DMS 273 (cell line): ENCODE data around the gene HIP1R.

Experiments
- DNase-seq: peaks from one replicate; lab custom pipeline; 2025; ENCODE audit not compliant: unreplicated experiment; lab: John Stamatoyannopoulos, UW

Gene HIP1R

GRCh38 chr12:122847921-122848421 lies 12.7 kb downstream of the HIP1R start:
- no peak for DNase-seq

- no peak for DNase-seq
These were observed 13.5 kb downstream of the HIP1R start for GRCh38 chr12:122848471-122849351.

DNA sequence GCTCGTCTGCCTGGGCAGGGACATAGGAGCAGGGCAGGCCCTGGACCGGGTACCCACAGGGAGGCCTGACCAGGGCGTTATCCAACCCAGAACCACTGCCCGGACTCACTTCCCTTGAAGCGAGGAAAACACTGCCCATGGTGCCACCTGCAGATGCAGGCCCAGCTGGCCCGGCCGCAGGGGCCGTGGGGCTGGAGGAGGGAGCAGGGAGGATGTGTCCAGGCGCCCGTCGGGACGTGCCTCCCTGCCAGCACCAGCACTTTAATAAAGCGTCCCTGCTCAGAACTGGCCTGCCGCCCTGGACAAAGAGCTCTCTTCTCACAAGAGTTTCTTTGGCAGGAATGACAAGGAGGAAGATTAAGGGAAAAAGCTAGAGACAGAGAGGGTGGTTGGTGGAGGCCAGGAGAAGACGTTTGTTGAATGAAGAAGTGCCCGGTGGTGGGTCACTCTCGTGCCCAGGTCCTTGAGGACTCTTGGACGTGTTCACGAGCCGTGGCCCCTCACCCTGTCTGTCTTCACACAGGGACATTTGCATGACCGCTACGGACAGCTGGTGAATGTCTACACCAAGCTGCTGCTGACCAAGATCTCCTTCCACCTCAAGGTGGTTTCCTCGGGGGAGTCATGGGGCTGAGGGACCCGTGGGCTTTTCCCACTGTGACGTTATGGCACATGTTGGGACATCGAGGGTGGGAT lies 14.2 kb downstream of the HIP1R start:
- DNase-seq, result no peak

DNA sequence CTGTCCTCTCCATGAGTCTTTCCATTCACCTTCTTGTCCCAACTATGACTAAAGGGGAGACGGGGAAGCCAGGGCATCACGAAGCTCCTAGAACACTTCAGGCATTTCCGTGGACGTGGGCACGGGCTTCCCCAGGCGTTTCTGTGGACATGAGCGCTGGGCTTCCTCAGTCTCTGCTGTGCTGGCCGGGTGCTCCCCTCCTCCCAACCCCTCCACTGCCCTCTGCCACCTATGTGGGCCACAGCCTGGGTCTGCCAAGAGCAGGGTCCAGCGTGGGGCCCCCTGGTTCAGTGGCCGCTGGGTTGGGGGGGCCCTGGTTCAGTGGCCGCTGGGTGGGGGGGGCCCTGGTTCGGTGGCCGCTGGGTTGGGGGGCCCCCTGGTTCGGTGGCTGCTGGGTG lies 14.8 kb downstream of the HIP1R start:
- DNase-seq, result no peak

DNA sequence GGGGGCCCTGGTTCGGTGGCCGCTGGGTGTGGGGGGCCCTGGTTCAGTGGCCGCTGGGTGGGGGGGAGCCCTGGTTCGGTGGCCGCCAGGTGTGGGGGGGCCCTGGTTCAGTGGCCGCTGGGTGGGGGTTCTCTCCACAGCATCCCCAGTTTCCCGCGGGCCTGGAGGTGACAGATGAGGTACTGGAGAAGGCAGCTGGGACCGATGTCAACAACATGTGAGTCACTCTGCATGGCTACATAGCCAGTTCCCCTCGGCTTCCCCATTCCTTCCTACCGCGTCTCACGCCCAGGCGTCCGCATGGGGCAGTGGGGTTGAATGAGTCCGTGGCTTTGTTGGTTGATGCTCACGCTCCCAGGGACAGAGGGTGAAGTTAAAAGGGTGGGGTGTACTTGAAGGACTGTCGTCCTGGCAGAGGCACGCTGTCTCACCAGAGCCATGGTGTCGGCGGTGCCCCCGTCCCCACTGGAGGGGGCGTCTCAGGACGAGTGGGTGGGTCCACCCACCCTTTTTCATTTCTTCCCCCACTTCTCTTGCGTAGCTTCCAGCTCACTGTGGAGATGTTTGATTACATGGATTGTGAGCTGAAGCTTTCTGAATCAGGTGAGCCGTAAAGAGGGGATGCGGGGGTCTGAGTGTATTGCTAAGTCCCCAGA lies 15.6 kb downstream of the HIP1R start:
- no peak for DNase-seq

DNA sequence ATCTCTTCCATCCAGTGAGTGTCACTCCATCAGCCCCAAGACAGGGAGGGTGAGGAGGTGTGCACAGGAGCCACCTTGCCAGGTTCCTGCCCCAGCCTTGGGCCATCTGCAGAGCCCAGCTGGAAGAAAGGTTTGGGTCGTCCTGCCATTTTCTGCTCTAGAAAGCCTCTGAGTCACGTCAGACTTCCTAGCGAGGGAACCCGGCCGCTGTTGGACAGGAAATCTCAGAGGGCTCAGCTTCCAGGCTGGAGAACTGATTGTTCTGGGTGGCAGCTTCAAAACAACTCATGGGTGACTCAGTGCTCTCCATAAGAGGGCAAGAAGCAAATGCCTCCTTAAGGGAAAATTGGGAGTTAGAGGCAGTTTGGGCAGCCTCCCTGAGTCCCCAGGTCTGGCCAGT lies 16.6 kb downstream of the HIP1R start:
- no peak for DNase-seq

DNA sequence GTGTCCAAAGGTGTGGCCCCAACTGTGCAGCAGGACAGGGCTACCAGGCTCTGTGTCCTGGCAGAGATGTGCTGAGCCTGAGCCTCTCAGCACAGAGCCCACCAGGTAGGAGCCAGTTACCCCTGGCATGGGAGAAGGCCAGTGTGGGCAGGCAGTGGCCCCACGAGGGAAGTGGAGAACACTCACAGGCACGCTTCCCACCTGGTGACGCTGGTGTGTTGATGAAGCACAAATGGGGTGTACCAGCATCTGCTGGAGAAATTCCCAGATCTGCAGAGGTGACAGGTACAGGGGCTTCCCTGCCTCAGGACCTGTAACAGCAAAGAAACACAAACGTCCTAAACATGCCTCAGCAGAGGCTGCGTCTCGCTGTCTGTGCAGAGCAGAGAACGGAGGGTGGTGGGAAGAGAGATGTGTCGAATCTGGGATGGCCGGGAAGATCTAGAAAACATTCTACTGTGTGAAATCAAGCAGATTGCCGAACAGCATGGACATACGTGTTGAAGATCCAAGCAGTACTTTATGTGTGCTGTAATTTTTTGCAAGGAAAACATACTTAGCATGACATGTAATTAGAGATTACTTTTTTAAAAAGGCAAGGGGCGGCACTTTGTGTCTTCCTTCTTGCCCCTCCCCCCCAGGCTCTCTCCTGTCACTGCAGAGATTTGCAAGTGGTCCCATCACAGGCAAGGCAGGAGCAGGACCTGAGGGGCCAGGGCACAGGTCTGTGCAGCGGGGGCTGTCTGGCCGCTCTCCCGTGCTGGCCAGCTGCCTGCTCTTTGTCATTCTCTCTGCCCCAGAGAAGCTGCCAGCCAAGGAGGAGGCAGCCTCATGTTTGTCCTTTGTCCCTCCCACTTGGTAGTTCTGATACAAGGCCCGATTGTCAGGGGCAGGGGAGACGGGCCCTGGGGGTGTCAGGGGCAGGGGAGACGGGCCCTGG lies 17.3 kb downstream of the HIP1R start:
- DNase-seq, result no peak

DNA sequence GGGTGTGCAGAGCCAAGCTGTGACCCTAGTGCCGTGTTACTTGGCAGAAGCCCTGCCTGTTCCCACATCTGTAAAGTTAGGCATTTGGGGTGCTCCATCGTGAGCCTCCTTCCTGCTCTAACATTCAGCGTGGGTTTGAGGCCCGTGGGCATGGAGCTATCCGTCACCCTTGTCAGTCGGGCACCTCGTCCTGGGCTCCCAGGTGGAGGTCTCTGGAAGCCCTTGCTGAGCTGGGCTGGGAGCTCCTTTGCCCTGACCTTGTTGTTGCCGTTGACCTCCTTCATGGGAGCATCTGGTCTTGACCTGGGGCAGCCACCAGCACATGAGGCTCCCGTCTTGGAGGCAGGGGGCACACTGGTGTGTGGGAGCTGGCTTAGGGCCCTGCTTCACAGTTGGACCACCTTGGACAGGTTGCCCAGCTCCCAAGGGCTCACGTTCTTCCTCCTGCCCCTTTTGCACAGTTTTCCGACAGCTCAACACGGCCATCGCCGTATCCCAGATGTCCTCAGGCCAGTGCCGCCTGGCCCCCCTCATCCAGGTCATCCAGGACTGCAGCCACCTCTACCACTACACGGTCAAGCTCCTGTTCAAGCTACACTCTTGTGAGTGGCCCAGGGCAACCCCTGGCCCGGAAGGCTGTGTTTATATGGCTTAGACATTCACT lies 18.5 kb downstream of the HIP1R start:
- no peak for DNase-seq

DNA sequence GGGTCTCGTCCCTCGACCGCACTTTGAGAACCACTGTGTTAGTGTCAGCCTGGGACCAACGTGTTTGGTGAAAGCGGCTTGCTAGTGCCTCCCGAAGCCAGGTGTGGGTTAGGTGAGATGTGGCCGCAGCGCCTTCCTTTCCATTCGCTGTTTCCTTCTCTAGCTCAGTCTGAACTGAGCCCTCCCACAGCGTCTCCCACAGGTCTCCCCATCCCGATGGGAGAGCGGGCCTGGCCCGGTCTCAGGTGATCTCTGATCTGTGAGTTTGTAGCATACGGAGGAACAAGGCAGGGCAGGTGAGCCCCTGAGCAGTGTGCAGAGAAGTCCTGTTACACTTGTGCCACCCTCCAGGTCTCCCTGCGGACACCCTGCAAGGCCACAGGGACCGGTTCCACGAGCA lies 19.3 kb downstream of the HIP1R start:
- DNase-seq, result no peak

- DNase-seq, result no peak
These were observed 20.0 kb downstream of the HIP1R start for GRCh38 chr12:122855071-122855829.

GRCh38 chr12:122855928-122856831 lies 20.9 kb downstream of the HIP1R start:
- DNase-seq, result no peak

GRCh38 chr12:122856999-122857671 lies 21.9 kb downstream of the HIP1R start:
- no peak for DNase-seq

DNA sequence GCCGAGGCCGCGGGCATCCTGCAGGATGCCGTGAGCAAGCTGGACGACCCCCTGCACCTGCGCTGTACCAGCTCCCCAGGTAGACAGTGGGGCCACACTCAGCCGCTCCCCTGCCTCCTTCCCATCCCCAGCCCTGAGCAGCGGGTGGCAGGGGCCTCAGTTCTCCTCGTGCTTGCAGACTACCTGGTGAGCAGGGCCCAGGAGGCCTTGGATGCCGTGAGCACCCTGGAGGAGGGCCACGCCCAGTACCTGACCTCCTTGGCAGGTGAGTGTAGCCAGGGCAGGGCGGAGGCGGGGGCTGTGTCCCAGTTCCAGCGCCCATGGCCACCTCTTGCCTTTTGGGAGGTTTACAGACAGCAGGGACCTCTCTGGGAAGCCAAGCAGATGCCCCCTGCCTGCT lies 22.9 kb downstream of the HIP1R start:
- no peak for DNase-seq

- no peak for DNase-seq
These were observed 23.5 kb downstream of the HIP1R start for GRCh38 chr12:122858591-122859302.

DNA sequence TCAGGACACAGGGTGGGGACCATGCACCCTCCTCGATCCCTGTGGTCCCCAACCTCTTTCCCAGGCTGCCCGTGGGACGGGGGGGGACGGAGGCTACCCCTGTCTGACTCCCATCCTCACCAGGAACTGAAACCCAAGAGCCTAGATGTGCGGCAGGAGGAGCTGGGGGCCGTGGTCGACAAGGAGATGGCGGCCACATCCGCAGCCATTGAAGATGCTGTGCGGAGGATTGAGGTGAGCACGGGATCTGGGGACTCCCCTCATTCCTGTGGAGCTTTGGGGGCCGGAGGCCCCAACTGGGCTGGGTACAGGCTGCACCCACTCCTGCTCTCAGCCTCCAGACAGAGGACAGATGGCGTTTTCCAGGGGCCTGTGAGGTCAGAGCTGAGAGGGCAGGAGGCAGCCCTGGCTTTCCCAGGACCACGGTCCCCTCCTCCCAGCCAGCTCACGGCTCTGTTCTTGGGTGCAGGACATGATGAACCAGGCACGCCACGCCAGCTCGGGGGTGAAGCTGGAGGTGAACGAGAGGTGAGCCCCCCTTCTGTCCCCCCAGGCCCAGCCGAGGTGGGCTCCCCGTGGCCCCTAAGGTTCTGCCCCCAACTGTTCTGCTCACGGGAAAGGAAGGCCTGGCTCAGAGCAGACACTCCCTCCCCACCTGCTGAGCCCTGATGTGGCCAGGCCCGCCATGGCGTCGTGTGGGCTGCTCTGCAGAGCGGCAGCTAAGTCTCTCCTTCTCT lies 24.2 kb downstream of the HIP1R start:
- DNase-seq, result peak; percentile 40

- peak; percentile 84 for DNase-seq
These were observed 25.0 kb downstream of the HIP1R start for GRCh38 chr12:122860040-122860853.
